ENCODE measurements around the gene ZNF99.
"Not testable (repeated sequence)": the region's sequence is repeated elsewhere in the genome, so short reads cannot be mapped to it uniquely, and the experiment has no call there.

The ZNF99 gene

DNA sequence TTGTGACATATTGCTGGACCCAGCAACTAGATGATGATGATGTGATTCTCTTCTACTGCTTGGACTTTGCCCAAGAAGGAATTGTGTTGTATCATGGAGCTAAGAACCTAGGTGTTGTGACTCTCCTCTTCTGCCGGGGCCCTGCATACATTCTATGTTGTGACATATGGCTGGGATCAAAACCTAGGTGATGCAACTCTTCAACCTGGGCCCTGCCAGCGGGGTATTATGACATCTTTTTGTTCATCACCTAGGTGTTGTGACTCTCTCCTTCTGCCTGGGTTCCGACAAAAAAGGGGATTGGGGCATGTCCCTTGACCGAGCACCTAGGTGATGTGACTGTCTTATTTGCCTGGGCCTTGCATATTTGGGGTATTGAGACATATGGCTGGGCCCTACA lies 55.7 kb downstream of the ZNF99 start:
- not testable (repeated sequence) for H3K27ac ChIP-seq (ENCODE audit: low read length); H3K4me3 ChIP-seq (ENCODE audit: low read length); H3K36me3 ChIP-seq (ENCODE audit: control insufficient read depth, insufficient read depth, low read length); H3K4me1 ChIP-seq (ENCODE audit: control insufficient read depth, insufficient read depth, low read length); H3K9me3 ChIP-seq (ENCODE audit: control insufficient read depth, insufficient read depth, low read length); DNase-seq (ENCODE audit: low read depth, low spot score); H3K27me3 ChIP-seq (ENCODE audit: control insufficient read depth, insufficient read depth, low read length)
- no CpG with 5 or more reads among the region's 4 CpGs for WGBS (ENCODE audit: insufficient coverage, insufficient read length)

DNA sequence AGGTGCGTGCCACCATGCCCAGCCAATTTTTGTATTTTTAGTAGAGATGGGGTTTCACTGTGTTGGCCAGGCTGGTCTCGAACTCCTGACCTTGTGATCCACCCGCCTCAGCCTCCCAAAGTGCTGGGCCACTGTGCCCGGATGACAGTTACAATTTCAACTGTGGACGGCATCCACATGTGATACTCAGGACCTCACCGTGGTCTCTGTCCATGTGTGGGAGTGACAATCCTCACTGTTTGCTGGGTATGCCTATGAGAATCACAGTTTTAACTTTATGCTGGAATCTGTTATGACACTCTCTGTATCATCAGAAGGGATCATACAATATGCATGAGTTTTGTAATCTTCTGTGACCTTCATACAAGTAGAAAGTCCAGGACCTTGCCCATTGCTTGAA lies 62.4 kb downstream of the ZNF99 start:
- not testable (repeated sequence) for H3K27me3 ChIP-seq (ENCODE audit: control insufficient read depth, insufficient read depth, low read length); DNase-seq (ENCODE audit: low read depth, low spot score); H3K27ac ChIP-seq (ENCODE audit: low read length); H3K36me3 ChIP-seq (ENCODE audit: control insufficient read depth, insufficient read depth, low read length); H3K4me3 ChIP-seq (ENCODE audit: low read length); H3K4me1 ChIP-seq (ENCODE audit: control insufficient read depth, insufficient read depth, low read length)
- peaks cover 12% of the 10 kb centered on the region for H3K9me3 ChIP-seq (ENCODE audit: control insufficient read depth, insufficient read depth, low read length)
- WGBS (ENCODE audit: insufficient coverage, insufficient read length): no CpG with 5 or more reads among the region's 6 CpGs

DNA sequence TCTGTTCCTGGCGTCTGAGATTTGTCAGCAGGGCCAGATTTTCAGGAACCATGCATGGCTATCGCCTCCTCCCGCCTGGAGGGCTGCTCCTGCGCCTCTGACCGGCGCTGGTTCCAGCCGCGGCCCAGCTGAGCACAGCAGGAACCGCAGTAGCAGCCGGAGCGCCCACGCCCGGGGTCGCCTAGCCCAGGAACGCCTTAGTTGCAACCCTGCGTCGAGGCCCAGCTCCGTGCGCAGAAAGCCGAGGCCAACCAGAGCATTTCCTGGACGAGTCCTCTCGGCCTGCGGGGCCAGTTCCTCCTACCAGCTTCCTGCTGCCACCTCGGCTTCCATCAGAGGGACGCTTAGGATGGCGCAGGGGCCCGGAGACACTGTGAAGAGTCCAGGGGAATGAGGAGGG lies 75.0 kb downstream of the ZNF99 start:
- H3K9me3 ChIP-seq (ENCODE audit: control insufficient read depth, insufficient read depth, low read length): peaks cover 4% of the 10 kb centered on the region
- H3K27ac ChIP-seq (ENCODE audit: low read length): no peak overlapping the region
- WGBS (ENCODE audit: insufficient coverage, insufficient read length): no CpG with 5 or more reads among the region's 27 CpGs
- no peaks in the 10 kb centered on the region for H3K27me3 ChIP-seq (ENCODE audit: control insufficient read depth, insufficient read depth, low read length)
- H3K4me3 ChIP-seq (ENCODE audit: low read length): no peak overlapping the region
- no peaks in the 10 kb centered on the region for H3K36me3 ChIP-seq (ENCODE audit: control insufficient read depth, insufficient read depth, low read length)
- no peak for DNase-seq (ENCODE audit: low read depth, low spot score)
- H3K4me1 ChIP-seq (ENCODE audit: control insufficient read depth, insufficient read depth, low read length): no peaks in the 10 kb centered on the region

DNA sequence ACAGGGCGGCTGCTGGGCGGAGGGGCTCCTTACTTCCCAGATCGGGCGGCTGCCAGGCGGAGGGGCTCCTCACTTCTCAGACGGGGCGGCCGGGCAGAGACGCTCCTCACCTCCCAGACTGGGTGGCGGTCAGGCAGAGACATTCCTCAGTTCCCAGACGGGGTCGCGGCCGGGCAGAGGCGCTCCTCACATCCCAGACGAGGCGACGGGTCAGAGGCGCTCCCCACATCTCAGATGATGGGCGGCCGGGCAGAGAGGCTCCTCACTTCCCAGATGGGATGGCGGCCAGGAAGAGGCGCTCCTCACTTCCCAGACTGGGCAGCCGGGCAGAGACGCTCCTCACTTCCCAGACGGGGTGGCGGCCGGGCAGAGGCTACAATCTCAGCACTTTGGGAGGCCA lies 80.9 kb downstream of the ZNF99 start:
- not testable (repeated sequence) for H3K4me1 ChIP-seq (ENCODE audit: control insufficient read depth, insufficient read depth, low read length); DNase-seq (ENCODE audit: low read depth, low spot score); H3K27ac ChIP-seq (ENCODE audit: low read length); H3K36me3 ChIP-seq (ENCODE audit: control insufficient read depth, insufficient read depth, low read length); H3K27me3 ChIP-seq (ENCODE audit: control insufficient read depth, insufficient read depth, low read length); H3K4me3 ChIP-seq (ENCODE audit: low read length); H3K9me3 ChIP-seq (ENCODE audit: control insufficient read depth, insufficient read depth, low read length)
- no CpG with 5 or more reads among the region's 28 CpGs for WGBS (ENCODE audit: insufficient coverage, insufficient read length)

DNA sequence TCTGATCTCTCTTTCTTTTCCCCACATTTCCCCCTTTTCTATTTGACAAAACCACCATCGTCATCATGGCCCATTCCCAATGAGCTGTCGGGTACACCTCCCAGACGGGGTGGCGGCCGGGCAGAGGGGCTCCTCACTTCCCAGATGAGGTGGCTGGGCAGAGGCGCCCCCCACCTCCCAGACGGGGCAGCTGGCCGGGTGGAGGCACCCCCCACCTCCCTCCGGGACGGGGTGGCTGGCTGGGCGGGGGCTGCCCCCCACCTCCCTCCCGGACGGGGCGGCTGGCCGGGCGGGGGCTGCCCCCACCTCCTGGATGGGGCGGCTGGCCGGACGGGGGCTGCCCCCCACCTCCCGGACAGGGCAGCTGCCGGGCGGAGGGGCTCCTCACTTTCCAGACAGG lies 81.3 kb downstream of the ZNF99 start:
- not testable (repeated sequence) for H3K27me3 ChIP-seq (ENCODE audit: control insufficient read depth, insufficient read depth, low read length); H3K27ac ChIP-seq (ENCODE audit: low read length); H3K4me1 ChIP-seq (ENCODE audit: control insufficient read depth, insufficient read depth, low read length); DNase-seq (ENCODE audit: low read depth, low spot score); H3K4me3 ChIP-seq (ENCODE audit: low read length); H3K9me3 ChIP-seq (ENCODE audit: control insufficient read depth, insufficient read depth, low read length); H3K36me3 ChIP-seq (ENCODE audit: control insufficient read depth, insufficient read depth, low read length)
- no CpG with 5 or more reads among the region's 22 CpGs for WGBS (ENCODE audit: insufficient coverage, insufficient read length)

Data from iPS DF 6.9 (cell line).